Skin of body (tissue), 2 donors: ENCODE results near the gene LDLRAP1. TPM values are rescaled to one million over a fixed set of nuclear protein-coding genes. Genes with fewer than 3 reads are reported as not detected.

Experiments
- DNase-seq: peaks from one replicate; lab custom pipeline; 2025; lab: John Stamatoyannopoulos, UW
- total RNA-seq: library from RNA; depleted of rRNA; stranded (reverse); fragments of >200 nt; gene quantifications from one replicate; pipeline ENCODE4 v1.2.3, GENCODE V29; 2014

LDLRAP1 gene
- total RNA-seq, 1 donor from 2014 or later = 6.8 TPM

DNA sequence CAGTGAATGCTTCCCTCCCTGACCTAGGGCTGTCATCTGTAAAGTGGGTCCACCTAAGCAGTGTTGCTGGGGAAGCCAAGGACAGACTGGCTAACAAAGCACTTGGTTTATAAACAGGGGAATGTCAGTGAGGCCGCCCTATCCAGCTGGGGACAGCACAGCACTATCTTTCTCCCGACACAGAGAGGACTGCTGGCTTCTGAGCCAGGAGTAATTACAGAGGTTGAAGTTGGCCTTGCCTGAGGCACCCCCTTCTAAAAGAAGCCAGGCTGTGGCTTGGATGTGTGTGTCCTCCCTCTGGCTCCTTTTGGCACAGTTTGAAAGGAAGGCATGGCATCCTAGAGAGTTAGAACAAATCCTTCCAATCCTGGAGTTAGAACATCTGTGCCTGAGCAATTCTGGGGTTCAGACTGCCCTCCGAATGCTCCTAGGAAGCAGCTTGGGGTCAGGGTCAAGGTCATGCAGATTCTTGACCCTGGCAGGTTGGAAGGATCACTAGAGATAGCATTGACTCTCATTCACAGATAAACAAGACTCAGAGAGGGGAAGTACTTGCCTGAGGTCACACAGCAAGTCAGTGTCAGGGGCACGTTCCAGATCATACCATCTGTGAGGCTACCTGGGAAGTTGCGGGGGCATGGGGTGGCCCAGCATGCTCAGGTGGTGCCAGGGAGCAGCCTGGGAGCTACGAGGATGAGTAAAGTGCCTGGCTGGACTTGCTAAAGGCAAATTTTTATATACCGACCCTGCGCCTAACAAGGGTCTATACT is 1.3 kb upstream of the LDLRAP1 start:
- no peak for DNase-seq

DNA sequence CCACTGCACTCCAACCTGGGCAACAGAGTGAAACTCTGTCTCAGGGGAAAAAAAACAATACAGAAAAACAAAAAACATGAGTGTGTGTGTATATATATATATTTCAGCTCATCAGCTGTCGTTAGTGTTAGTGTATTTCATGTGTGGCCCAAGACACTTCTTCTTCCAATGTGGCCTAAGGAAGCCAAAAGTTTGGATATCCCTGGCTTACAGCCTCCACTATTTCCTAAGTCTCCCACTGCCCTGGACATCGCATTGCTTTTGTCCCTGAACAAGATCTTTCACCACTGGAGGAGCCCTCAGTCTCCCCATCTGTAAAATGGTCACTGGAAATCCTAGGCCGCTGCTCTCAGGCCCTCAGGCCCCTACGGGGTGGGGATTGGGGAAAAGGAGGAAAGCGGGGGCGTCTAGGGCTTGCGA is 391 bp upstream of the LDLRAP1 start:
- no peak for DNase-seq

DNA sequence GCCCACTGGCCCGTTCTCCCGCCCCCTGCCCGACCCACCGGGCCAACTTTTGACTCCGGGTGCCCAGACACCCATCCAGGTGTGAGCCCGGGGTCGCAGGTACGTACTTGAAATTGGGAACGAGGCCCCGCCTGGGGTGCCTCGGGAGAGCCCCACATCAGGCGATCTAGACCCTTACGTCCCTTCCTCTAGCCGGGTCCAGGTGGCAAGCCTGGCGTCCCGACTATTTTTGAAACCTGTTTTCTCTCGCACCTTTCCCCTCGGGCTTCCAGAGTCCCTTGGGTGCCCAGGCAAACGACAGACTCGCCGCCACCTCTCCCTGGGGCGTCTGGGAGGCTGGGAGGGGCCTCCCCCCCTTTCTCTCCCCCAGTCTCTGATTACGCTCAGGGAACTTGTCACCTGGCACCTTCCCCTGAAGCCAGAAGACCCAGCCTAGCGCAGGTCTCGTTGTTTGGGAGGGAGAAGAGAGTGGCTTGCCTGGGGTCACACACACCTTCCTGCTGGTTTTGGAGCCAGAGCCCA is 898 bp downstream of the LDLRAP1 start:
- no peak for DNase-seq

DNA sequence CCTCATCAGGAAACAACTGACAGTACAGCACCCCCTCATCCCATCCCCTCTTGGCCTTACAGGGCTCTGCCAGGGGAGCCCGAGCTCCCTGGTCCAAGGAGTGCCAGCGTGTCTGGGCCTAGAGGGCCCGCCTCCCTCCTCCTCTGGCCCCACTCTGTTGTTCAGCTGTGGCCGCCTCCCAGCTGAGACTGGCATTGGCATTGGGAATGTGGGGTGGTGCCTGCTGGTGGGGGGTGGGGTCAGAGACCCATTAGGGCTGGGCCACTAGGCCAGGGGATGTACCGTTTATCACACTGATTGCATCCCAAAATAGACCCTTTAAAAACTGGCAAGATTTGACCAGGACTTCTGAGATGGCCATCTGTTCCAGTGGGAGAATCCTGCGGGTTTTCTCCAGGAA is 1.4 kb downstream of the LDLRAP1 start:
- no peak for DNase-seq

DNA sequence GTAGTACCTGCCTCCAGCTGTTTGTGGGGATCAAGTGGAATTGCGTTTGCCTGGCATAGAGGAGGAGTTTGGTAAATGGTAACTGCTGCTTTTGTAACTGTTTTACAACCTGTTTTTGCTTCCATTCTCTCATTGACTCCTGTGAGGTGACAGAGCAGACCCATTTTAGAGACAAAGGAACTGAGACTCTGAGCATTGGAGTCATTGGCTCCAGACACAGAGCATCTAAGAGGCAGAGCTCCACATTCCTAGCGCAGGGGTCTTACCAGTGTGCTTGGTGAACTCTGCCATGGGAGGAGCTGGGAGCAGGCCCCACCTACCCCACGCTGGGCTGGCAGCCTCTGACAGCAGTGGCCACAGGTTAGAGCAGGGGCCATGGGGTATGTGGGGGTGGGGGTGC is 2.4 kb downstream of the LDLRAP1 start:
- DNase-seq = no peak

DNA sequence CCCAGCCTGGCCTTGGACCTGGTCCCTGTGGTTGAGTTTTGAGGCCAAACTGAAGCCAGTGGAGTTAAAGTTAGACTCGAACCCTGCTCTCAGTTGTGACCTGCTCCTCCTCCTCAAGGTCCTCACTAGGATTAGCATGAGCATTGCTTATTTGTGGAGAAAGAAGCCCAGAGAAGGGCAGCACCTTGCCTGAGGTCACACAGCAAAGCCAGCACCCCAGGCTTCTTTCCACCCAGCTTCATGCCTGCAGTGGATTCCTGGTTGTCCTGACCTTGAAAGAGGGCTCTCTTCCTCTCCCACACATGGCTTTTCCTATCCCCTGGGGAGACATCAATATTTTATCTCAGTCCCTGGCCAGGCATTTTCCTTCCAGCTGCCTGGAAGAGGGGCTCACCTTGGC is 2.8 kb downstream of the LDLRAP1 start:
- DNase-seq = no peak

DNA sequence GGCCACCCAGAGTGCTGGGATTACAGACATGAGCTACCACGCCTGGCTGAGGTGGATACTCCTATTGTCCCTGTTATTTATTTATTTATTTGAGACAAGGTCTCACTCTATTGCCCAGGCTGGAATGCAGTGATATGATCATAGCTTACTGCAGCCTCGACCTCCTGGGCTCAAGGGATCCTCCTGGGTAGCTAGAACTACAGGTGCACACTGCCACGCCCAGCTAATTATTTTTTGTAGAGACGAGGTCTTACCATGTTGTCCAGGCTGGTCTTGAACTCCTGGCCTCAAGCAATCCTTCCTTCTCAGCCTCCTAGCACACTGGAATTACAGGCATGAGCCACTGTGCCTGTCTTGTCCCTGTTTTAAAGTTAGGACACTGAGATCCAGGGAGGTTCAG is 5.2 kb downstream of the LDLRAP1 start:
- no peak for DNase-seq

DNA sequence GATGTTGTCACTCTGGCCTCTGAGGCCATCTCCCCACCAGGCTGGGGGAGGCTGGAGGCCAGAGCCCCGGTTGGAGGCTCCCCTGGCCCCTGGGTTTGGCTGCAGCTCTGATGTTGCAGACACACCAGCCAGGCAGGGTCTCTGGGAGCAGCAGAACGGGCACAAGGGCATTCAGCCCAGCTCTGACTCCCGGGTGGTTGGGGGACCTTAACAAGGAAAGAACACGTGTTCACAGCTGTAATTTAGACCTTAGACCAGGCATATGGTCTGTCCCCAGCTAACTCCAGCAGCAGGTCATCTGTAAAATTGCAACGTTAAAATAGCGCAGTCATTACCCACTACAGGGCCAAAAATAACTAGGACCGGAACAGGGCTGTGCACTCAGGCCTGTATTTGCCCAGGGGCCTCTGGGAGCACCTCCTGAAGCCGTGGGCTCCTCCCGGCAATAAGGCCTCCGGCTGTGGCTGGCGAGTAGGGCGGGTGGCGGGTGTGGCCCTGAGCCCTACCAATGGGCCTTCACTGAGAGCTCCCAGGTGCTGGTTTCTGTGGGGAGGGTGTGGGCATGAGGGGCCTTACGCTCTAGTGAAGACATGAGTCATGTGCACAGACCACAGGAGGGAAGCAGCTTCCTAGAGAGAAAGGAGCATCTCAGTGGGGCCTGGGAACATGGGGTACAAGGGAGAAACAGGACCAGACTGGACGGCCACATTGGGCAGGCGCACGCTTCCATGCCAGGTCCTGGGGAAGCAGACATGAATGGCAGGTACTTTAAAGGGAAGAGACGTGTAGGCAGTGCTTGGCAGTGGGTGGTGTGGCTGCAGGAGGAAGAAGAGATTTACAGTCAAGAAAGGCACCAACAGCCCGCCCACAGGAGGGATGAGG is 6.1 kb downstream of the LDLRAP1 start:
- DNase-seq = no peak

DNA sequence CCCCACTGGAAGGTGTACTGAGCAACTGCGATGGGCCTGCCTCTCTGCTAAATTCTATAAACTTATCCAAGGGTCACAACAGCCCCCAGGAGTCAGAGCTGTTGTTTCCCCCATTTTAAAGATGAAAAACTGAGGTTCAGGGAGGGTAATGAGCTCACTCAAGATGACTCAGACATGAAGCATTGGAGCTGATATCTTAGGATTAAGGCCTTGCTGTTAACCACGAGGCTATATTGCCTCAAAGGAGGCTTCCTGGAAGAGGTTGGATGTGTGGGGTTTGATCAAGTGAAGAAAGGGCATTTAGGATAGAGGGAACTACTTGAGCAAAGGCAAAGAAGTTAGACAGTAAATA is 6.7 kb downstream of the LDLRAP1 start:
- DNase-seq = no peak

DNA sequence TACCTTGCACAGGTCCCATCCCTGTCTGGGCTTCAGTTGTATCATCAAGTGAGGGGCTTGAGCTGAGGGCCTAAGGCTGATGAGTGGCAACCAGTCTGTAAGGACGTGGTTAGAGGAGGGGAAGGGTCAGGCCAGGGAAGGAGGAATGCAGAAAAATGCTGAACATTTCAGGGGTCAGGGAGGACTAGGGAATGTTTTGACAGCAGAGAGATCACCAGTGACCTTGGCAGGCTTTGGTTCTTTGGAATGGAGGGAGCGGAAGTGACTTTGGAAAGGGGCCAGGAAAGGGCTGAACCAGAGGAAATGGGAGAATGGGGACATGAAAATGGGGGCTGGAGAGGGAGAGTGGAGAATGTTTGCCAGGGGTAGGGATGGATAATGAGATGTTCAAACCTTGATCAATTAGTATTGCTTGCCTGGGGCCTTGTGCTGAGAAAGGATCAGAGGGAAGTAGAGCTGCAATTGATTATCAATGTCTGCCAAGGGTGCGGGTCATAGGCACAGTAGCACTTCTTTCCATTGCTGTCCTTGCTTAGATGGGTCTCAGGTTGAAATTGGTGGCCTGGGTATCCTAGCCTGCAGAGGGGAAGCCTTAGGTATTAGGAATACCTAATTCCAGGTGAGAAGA is 7.4 kb downstream of the LDLRAP1 start:
- DNase-seq = no peak

DNA sequence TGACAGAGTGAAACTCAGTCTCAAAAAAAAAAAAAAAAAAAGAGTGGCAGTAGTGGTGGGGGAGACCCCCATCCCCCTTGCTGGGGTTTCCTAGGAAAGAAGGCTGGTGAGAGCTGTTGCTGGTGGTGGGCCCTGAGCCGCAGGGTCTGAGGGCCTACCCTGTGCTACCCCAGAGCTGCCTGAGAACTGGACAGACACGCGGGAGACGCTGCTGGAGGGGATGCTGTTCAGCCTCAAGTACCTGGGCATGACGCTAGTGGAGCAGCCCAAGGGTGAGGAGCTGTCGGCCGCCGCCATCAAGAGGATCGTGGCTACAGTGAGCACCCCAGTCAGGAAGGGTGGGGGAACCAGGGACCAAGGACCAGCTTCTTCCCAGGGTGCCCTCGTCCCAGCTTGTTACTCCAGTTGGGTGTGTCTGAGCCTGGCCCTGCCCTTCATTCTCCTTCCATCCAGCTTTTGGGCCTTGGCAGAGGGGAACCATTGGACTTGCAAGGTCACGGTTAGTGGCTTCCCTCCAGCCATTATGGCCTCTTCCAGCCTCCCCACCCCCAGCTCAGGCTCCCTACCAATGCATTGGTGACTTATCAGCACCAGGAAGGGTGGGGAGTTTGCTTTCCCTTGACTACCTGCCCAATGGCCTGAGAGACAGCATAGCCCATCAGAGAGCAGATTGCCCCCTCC is 10.5 kb downstream of the LDLRAP1 start:
- no peak for DNase-seq

DNA sequence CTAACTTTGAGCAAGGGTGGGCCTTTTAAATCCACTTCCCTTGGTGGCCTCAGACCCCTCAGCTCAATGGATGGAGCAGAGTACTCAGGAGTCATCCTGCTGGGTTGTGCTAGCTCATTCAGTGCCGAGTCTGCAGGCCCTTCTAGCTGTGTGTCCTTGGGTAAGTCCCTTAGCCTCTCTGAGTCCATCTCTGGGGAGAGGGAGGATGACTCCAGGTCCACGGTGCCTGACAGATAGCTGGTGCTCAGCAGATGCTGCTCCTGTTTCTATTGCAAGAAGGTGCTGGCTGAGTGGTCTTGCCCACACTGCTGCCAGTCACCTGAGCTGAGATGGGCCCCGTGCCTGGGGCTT is 11.0 kb downstream of the LDLRAP1 start:
- DNase-seq = no peak

DNA sequence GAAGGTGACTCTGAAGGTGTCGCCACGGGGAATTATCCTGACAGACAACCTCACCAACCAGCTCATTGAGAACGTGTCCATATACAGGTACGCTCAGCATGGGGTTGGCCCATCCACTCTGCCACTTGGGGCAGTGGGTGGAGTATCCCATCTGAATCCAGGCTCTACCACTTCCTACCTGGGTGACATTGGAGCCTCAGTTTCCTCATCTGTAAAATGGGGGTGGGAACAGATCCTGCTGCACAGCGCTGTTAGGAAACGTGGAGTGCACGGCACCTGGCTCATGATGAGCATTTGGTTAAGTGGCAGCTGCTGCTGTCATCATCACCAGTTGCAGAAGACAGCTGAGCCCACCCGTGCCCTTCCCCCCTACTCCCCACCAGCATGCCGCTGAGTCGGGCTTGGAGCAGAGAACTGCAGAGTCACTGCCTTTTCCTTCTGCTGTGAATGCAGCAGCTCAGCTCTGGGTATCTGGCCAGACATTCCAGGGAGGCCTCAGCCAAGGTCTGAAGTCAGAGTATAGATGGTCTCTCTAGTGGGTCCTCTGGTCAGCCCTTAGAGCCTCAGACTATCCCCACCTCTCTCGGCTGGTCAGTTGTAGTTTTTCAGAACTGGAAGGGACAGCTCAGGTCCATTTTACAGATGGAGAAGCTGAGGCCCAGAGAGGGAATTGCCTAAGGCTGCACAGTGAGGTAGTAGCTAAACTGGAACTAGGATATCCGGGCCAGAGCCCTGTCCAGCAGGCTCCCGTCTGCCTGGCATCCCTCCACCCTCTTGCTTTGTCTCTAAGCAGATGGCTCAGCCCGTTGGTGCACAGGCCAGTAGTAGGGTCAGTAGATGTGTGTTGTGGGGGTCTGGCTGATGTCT is 11.7 kb downstream of the LDLRAP1 start:
- no peak for DNase-seq

DNA sequence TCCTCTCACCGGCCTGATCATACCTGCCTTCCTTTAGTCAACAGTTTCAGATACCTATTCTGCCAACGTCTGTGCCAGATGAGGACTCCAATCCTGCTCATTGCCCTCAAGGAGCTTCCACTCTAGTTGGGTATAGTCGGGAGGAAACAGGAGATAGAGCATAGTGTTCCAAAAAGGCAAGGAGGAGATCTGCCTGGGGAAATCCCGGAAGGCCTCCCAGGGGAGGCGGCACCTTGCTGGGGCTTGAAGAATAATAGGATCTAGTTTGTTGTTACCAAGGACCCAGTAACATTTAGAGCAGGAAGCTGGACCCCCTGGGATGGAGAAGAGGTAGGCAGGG is 12.3 kb downstream of the LDLRAP1 start:
- DNase-seq = no peak

DNA sequence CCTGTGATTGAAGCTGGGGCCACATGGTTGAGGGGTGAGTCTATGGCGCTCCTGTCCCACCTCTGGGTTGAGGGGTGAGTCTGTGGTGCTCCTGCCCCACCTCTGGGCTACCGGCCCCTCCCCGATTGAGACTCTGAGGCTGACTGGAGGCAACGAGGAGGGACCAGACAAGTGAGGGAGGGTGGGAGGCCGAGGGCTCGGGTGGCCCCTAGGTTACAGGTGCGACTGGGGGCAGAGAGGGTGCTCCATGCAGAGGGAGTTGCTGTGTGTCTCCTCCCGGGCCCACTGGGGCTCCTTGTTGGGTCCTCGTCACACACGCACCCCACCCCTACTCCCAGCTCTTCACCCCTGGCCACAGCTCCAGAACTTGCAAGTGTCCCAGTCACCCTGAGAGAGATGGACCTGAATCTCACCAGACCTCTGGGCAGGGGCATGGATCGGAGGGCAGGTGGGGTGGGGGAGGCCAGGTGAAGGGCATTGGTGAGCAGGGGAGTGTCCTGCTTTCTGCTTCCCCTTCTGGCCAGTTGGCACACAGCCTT is 12.8 kb downstream of the LDLRAP1 start:
- DNase-seq = no peak

DNA sequence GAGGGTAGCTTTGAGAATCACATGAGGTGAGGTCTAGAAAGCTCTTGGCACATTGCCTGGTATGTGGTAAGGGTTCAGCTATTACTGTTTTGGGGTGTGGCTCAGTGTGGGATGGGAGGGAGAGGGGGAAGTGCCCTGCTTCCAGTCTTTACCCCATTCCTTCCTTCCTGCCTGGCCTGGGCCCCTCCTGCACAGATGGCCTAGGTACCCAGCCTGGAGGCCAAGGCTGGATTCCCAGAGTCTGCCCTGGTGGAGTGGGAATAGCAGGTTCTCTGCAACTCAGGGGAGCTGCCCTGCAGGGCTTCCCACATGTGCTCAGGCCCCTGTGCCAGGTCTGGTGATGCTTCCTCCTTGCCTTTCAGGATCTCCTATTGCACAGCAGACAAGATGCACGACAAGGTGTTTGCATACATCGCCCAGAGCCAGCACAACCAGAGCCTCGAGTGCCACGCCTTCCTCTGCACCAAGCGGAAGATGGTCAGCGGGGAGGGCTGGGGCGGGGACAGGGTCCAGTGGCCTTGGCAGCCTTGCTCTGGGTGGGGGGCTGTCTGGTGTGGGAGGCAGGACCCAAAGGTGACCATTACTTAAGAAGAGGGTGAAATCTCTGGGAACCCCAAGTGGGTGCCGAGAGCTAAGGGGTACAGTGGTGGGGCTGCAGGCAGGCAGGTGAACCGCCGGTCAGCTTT is 13.5 kb downstream of the LDLRAP1 start:
- DNase-seq = peak; percentile 16

DNA sequence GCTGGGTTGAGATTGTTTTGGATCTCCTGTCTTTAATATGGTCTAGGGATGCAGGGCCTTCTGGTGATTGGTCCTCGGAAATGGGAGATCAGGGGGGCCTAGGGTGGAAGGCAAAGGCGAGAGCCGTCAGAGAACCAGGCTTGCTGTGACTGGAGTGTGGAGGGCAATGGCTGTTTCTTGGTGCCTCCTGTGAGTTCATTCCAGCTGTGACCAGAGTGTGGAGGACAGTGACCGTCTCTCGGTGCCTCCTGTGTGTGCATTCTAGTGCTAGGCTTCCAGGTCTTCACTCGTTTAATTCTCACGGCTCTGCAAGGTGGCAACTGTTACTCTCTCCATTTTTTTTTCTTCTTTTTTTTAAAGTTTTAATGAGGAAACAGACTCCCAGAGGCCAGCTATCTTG is 14.1 kb downstream of the LDLRAP1 start:
- DNase-seq = no peak

DNA sequence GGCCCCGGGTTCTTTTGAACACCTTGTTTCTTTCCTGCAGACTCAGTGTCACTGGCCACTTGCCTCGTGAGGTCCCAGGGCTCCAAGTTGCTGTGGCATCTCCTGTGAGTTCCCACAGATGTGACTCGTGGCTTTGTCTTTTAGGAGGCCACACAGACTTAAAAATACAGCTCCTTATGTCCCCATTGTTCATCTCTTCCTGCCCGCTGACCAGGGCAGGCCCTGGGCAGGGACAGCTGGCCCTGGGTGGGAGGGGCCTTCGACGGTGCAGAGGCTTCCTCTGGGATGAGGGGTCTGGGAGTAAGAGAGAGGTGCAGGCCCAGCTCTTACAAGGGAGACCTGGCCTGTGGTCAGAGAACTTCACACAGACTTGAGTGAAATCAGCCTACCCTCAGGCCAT is 15.6 kb downstream of the LDLRAP1 start:
- no peak for DNase-seq

DNA sequence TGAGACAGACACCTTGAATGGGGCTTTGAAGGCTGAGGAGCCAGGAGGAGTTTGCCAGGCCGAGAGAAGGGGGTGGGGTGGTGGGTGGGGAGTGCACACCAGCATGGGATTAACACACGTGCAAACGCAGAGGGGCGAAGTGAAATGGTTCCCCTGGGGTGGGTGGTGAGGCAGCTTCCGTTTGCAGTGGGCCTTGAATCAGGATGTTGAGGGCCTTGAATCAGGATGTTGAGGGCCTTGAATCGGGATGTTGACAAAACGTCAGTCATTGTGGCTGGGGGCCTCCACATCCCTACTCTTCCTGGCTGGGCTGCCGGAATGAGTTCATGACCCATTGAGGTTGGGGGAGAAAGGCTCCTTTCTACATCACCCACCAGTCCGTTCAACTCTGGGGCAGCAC is 16.6 kb downstream of the LDLRAP1 start:
- DNase-seq = no peak

DNA sequence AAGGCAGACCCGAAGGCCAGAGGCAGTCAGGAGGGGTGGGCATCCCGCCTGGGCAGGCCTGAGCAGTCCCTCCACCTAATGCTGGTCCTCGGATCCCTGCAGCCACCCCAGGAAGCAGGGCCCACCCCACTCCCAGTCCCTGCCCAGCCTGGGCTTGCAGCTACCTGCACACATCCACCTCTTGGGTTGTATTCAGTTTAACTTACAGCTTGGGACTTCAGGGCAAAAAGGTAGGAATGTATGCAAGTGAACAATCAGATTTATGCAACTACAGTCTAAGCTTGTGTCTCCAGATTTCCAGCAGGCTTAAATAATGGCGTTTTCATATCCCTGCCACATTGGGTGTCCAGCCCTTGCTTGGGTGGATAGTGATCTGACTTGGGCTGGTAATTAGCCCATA is 17.4 kb downstream of the LDLRAP1 start:
- no peak for DNase-seq
